ENCODE results near the gene FNTB. TPM values are rescaled to one million over a fixed set of nuclear protein-coding genes. Genes with fewer than 3 reads are reported as not detected.

FNTB gene
- total and polyA plus RNA-seq, 3 experiments from 2014 or later = 8.3 to 14.8 (median 14.3) TPM

GRCh38 chr14:65102441-65103149 is 115.9 kb downstream of the FNTB start, which contains the start of gene MAX:
TSS of gene MAX (minus strand) at chr14:65102517. CDS start at chr14:65102339, 178 bp downstream.
- Histone ChIP-seq H3K4me1 (ENCODE audit: insufficient read depth, low read length) (peaks cover 38% of the 10 kb centered on the region), H3K36me3 (ENCODE audit: insufficient read depth, low read length) (no peaks in the 10 kb centered on the region), H3K9me3 (ENCODE audit: low read length) (no peaks in the 10 kb centered on the region), H3K27me3 (ENCODE audit: insufficient read depth, low read length, poor library complexity, severe bottlenecking) (no peaks in the 10 kb centered on the region), H3K27ac (ENCODE audit: low read depth, low read length) (peak within 1 kb of the TSS; percentile 90), H3K4me3 (ENCODE audit: low read length) (peak within 1 kb of the TSS; percentile 85)
- ChIA-PET POLR2A (interaction anchor here (0.6 to 1.4 kb wide), 4 partner anchors 116 to 599 kb away, joined by 3 to 10 read pairs (median 6); partner anchors contain the start of gene FNTB), CTCF (interaction anchor here (1.0 kb wide), 3 partner anchors 9 to 111 kb away, joined by 3 read pairs; no protein-coding TSS in a partner anchor)
- Mint-ChIP-seq H3K27ac (peak within 1 kb of the TSS; percentile 90 to 99 (median 95)), H3K36me3 (peaks cover 0 to 31% (median 4%) of the 10 kb centered on the region in 3 donors), H3K9me3 (no peaks in the 10 kb centered on the region), H3K4me3 (peak within 1 kb of the TSS; percentile 87 to 96 (median 94)), H3K27me3 (peaks cover 3 to 4% of the 10 kb centered on the region in 2 donors), H3K4me1 (peaks cover 38 to 47% (median 45%) of the 10 kb centered on the region in 3 donors)
- DNase-seq = peak; percentile 96 to 99 (median 99)

GRCh38 chr14:65103150-65103760 is 116.6 kb downstream of the FNTB start:
- Histone ChIP-seq H3K4me1 (ENCODE audit: insufficient read depth, low read length) (peaks cover 31% of the 10 kb centered on the region), H3K36me3 (ENCODE audit: insufficient read depth, low read length) (no peaks in the 10 kb centered on the region), H3K4me3 (ENCODE audit: low read length) (peak overlapping the region; percentile 85), H3K27me3 (ENCODE audit: insufficient read depth, low read length, poor library complexity, severe bottlenecking) (no peaks in the 10 kb centered on the region), H3K27ac (ENCODE audit: low read depth, low read length) (peak overlapping the region; percentile 19), H3K9me3 (ENCODE audit: low read length) (no peaks in the 10 kb centered on the region)
- Mint-ChIP-seq H3K36me3 (peaks cover 0 to 27% (median 4%) of the 10 kb centered on the region in 3 donors), H3K4me1 (peaks cover 32 to 41% (median 39%) of the 10 kb centered on the region in 3 donors), H3K9me3 (no peaks in the 10 kb centered on the region), H3K27ac (peak overlapping the region; percentile 47 to 99 (median 80)), H3K27me3 (peaks cover 3 to 4% of the 10 kb centered on the region in 2 donors), H3K4me3 (peak overlapping the region; percentile 87 to 96 (median 92))
- DNase-seq = peak in 1 of 5 donors; percentile 7
- CTCF ChIA-PET = interaction anchor here (0.6 to 1.5 kb wide), 5 partner anchors 10 to 721 kb away, joined by 3 to 5 read pairs (median 3); no protein-coding TSS in a partner anchor
- POLR2A ChIA-PET = interaction anchor here (1.0 to 1.4 kb wide), 3 partner anchors 116 to 312 kb away, joined by 3 to 10 read pairs (median 9); partner anchors contain the start of gene FNTB

DNA sequence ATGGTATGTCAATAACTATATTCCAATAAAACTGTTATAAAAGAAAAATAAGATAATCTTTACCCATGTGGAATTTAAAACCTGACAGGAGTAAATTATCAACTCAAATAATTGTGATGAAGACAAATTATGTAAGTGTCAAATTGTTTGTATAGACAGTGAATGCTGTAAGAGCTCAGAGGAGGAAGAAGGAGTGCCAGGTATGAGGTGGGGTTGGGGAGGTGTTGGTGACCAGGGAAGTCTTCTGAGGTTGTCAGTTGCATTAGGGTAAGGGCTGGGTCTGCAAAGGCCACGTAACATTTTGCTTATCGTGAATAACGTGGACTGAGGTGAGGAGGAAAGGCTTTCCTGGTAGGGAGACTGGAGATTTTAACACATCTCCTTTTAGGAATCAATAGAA is 118.1 kb downstream of the FNTB start:
- Histone ChIP-seq H3K4me3 (ENCODE audit: low read length) (no peak overlapping the region), H3K4me1 (ENCODE audit: insufficient read depth, low read length) (peaks cover 21% of the 10 kb centered on the region), H3K27me3 (ENCODE audit: insufficient read depth, low read length, poor library complexity, severe bottlenecking) (no peaks in the 10 kb centered on the region), H3K36me3 (ENCODE audit: insufficient read depth, low read length) (no peaks in the 10 kb centered on the region), H3K9me3 (ENCODE audit: low read length) (no peaks in the 10 kb centered on the region), H3K27ac (ENCODE audit: low read depth, low read length) (no peak overlapping the region)
- Mint-ChIP-seq H3K27ac (peak overlapping the region in 1 of 8 donors; percentile 15), H3K9me3 (no peaks in the 10 kb centered on the region), H3K4me3 (peak overlapping the region in 1 of 7 donors; percentile 29), H3K4me1 (peaks cover 19 to 25% (median 25%) of the 10 kb centered on the region in 3 donors), H3K36me3 (peaks cover 0 to 19% (median 3%) of the 10 kb centered on the region in 3 donors), H3K27me3 (peaks cover 3 to 4% of the 10 kb centered on the region in 2 donors)
- ChIA-PET POLR2A (no interaction called here), CTCF (interaction anchor here (1.4 to 1.5 kb wide), 2 partner anchors 12 to 720 kb away, joined by 3 to 5 read pairs; no protein-coding TSS in a partner anchor)
- no peak for DNase-seq

DNA sequence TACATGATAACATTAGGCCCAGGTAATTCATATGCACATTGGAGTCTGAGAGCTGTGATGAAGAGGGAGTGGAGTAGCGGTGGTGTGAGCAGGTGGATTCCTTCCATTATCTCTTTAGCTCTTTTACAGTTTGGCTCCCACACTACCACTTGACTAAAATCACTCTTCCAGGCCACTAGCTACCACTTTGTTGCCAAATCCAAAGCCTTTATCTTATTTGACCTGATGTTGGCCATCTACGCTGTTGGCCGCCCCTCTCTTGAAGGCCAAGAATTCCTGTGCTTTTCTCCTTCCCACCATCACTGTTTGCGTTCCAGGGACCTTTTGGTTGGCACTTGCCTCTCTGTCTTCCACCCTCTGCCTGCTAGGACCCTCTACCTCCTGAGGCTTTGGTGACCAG is 119.6 kb downstream of the FNTB start:
- no peaks in the 10 kb centered on the region for H3K36me3 ChIP-seq (ENCODE audit: insufficient read depth, low read length)
- H3K27ac Mint-ChIP-seq = no peak overlapping the region
- no peak for DNase-seq
- ChIA-PET CTCF (interaction anchor here (1.2 kb wide), 1 partner anchor 12 kb away, joined by 7 read pairs; no protein-coding TSS in a partner anchor), POLR2A (no interaction called here)
- no peak overlapping the region for H3K27ac ChIP-seq (ENCODE audit: low read depth, low read length)
- H3K4me1 Mint-ChIP-seq = peaks cover 7 to 11% (median 10%) of the 10 kb centered on the region in 3 donors
- H3K36me3 Mint-ChIP-seq = peaks cover 0 to 7% (median 0%) of the 10 kb centered on the region in 3 donors
- no peaks in the 10 kb centered on the region for H3K27me3 ChIP-seq (ENCODE audit: insufficient read depth, low read length, poor library complexity, severe bottlenecking)
- peak overlapping the region in 2 of 7 donors; percentile 19 to 25 for H3K4me3 Mint-ChIP-seq
- H3K9me3 Mint-ChIP-seq = no peaks in the 10 kb centered on the region
- no peak overlapping the region for H3K4me3 ChIP-seq (ENCODE audit: low read length)
- peaks cover 7% of the 10 kb centered on the region for H3K4me1 ChIP-seq (ENCODE audit: insufficient read depth, low read length)
- peaks cover 3 to 4% of the 10 kb centered on the region in 2 donors for H3K27me3 Mint-ChIP-seq
- H3K9me3 ChIP-seq (ENCODE audit: low read length) = no peaks in the 10 kb centered on the region

DNA sequence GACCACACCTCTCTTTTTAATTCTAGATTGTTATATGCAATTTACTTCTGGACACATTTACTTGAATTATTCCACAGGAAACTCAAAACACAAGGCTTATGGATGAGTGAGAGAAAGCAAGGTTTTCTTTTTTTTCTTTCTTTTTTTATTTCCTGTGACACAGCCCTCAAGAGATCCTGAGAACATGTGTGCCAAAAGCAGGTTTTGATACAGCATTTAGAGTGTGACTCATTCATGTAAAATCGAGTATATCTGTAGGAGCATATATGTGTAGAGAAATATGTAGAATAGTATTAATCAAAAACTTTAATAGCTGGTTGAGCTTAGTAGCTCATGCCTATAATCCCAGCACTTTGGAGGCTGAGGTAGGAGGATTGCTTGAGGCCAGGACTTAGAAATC is 120.0 kb downstream of the FNTB start:
- peaks cover 0 to 6% (median 0%) of the 10 kb centered on the region in 3 donors for H3K36me3 Mint-ChIP-seq
- CTCF ChIA-PET = interaction anchor here (1.2 kb wide), 1 partner anchor 12 kb away, joined by 7 read pairs; no protein-coding TSS in a partner anchor
- no peak overlapping the region for H3K27ac Mint-ChIP-seq
- H3K9me3 Mint-ChIP-seq = no peaks in the 10 kb centered on the region
- POLR2A ChIA-PET = no interaction called here
- H3K27ac ChIP-seq (ENCODE audit: low read depth, low read length) = no peak overlapping the region
- no peaks in the 10 kb centered on the region for H3K27me3 ChIP-seq (ENCODE audit: insufficient read depth, low read length, poor library complexity, severe bottlenecking)
- no peak overlapping the region for H3K4me3 ChIP-seq (ENCODE audit: low read length)
- no peak for DNase-seq
- H3K36me3 ChIP-seq (ENCODE audit: insufficient read depth, low read length) = no peaks in the 10 kb centered on the region
- H3K27me3 Mint-ChIP-seq = peaks cover 3 to 4% of the 10 kb centered on the region in 2 donors
- peaks cover 7% of the 10 kb centered on the region for H3K4me1 ChIP-seq (ENCODE audit: insufficient read depth, low read length)
- peaks cover 6 to 11% (median 9%) of the 10 kb centered on the region in 3 donors for H3K4me1 Mint-ChIP-seq
- peak overlapping the region in 1 of 7 donors; percentile 19 for H3K4me3 Mint-ChIP-seq
- no peaks in the 10 kb centered on the region for H3K9me3 ChIP-seq (ENCODE audit: low read length)

DNA sequence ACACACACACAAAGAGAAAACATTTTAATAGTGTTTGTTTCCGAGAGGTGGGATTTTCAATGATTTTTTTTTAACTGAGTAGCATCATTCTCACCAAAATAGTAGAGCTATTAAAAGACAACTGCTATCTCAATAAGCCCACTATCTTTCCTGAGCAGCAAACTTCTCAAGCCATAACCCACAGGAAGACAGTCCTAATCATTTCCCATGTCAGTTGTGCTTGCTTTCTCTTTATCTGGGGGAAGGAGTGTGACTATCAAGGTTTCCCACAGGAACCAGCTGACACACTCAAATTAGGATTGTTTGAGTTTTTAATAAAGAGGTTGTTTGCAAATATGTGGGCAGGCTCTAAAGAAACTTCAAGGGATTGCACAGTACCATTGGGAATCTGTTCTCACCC is 120.5 kb downstream of the FNTB start:
- H3K27me3 Mint-ChIP-seq = peaks cover 2 to 4% of the 10 kb centered on the region in 2 donors
- H3K9me3 ChIP-seq (ENCODE audit: low read length) = no peaks in the 10 kb centered on the region
- no peak overlapping the region for H3K27ac ChIP-seq (ENCODE audit: low read depth, low read length)
- H3K36me3 Mint-ChIP-seq = peaks cover 0 to 5% (median 0%) of the 10 kb centered on the region in 3 donors
- no peak overlapping the region for H3K27ac Mint-ChIP-seq
- no peaks in the 10 kb centered on the region for H3K9me3 Mint-ChIP-seq
- peaks cover 6 to 10% (median 9%) of the 10 kb centered on the region in 3 donors for H3K4me1 Mint-ChIP-seq
- H3K4me1 ChIP-seq (ENCODE audit: insufficient read depth, low read length) = peaks cover 7% of the 10 kb centered on the region
- no peak overlapping the region for H3K4me3 ChIP-seq (ENCODE audit: low read length)
- ChIA-PET CTCF (no interaction called here), POLR2A (interaction anchor here (0.6 kb wide), 1 partner anchor 1274 kb away, joined by 4 read pairs; no protein-coding TSS in a partner anchor)
- no peaks in the 10 kb centered on the region for H3K36me3 ChIP-seq (ENCODE audit: insufficient read depth, low read length)
- no peak for DNase-seq
- H3K27me3 ChIP-seq (ENCODE audit: insufficient read depth, low read length, poor library complexity, severe bottlenecking) = no peaks in the 10 kb centered on the region
- no peak overlapping the region for H3K4me3 Mint-ChIP-seq

DNA sequence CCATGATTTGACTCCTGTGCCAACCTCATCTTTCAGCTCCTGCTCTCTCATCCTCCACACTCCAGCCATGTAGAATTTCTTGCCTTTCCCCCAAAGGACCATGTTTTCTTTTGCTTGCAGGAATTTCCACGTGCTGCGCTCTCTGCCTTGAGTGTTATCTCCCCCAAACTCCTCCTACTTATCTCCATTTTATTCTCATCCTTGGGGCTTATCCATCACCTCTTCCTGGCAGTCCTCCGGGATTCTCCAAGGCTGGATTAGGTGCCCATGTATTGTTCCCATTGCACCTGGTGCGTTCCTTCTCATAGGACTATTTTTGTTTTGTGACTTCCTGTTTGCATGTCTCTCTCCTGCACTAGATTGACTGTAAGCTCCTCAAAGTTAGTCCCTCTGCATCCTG is 122.7 kb downstream of the FNTB start:
- Mint-ChIP-seq H3K9me3 (no peaks in the 10 kb centered on the region), H3K27ac (no peak overlapping the region), H3K36me3 (no peaks in the 10 kb centered on the region), H3K4me1 (no peaks in the 10 kb centered on the region), H3K4me3 (peak overlapping the region in 1 of 7 donors; percentile 60), H3K27me3 (peaks cover 0 to under 1% of the 10 kb centered on the region in 2 donors)
- no peak for DNase-seq
- Histone ChIP-seq H3K36me3 (ENCODE audit: insufficient read depth, low read length) (no peaks in the 10 kb centered on the region), H3K27ac (ENCODE audit: low read depth, low read length) (no peak overlapping the region), H3K9me3 (ENCODE audit: low read length) (no peaks in the 10 kb centered on the region), H3K4me1 (ENCODE audit: insufficient read depth, low read length) (no peaks in the 10 kb centered on the region), H3K27me3 (ENCODE audit: insufficient read depth, low read length, poor library complexity, severe bottlenecking) (no peaks in the 10 kb centered on the region), H3K4me3 (ENCODE audit: low read length) (no peak overlapping the region)
- ChIA-PET CTCF (no interaction called here), POLR2A (no interaction called here)

Measured in CD8-positive, alpha-beta memory T cell (primary cell).